ENCODE measurements around the gene PLTP. TPM values are rescaled to one million over a fixed set of nuclear protein-coding genes. Genes with fewer than 3 reads are reported as not detected.

The PLTP gene
- total and polyA plus RNA-seq, 4 donors, result 26.9 to 125 (median 80.7) TPM

DNA sequence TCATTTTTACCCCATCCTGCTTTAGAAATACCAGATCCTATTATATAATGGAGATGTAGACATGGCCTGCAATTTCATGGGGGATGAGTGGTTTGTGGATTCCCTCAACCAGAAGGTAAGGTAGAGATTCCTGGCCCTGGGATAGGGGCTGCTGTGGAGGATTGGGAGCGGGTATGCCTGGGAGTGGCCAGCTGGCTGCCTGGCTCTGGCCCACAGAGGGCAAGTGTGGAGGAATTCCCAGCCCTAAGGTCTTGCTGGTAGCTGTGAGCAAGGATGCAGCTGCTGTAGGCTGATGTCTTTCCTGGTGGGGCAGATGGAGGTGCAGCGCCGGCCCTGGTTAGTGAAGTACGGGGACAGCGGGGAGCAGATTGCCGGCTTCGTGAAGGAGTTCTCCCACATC, 14.3 kb downstream of the PLTP start:
- no peaks in the 10 kb centered on the region for H3K9me3 ChIP-seq (ENCODE audit: control insufficient read depth in 4 of 4, insufficient read depth in 3 of 4, low read length in 3 of 4)
- peaks cover 0 to 2% (median 0%) of the 10 kb centered on the region in 5 donors for H3K4me1 ChIP-seq (ENCODE audit: control insufficient read depth in 5 of 5, insufficient read depth in 5 of 5, low read length in 5 of 5)
- 97% methylated on average over 7 of the region's 7 CpGs for WGBS, 2 donors
- peaks cover 9 to 51% (median 29%) of the 10 kb centered on the region in 4 donors for H3K36me3 ChIP-seq (ENCODE audit: control insufficient read depth in 4 of 4, insufficient read depth in 4 of 4, low read length in 4 of 4)
- no peaks in the 10 kb centered on the region for H3K27me3 ChIP-seq (ENCODE audit: control insufficient read depth in 3 of 3, insufficient read depth in 3 of 3, low read length in 2 of 3)
- no peak for DNase-seq
- ATAC-seq (ENCODE audit: insufficient read depth, low FRiP score), result no peak
- H3K27ac ChIP-seq (ENCODE audit: low read depth in 1 of 2, low read length in 1 of 2), result no peak overlapping the region
- H3K9ac ChIP-seq (ENCODE audit: insufficient read depth in 1 of 2, low read length in 2 of 2), result no peak overlapping the region
- no peak for TF ChIP-seq CTCF (IDR thresholded peaks at IDR 0.05; ENCODE audit: control extremely low read depth, extremely low read depth)
- H3K4me3 ChIP-seq, result no peak overlapping the region

DNA sequence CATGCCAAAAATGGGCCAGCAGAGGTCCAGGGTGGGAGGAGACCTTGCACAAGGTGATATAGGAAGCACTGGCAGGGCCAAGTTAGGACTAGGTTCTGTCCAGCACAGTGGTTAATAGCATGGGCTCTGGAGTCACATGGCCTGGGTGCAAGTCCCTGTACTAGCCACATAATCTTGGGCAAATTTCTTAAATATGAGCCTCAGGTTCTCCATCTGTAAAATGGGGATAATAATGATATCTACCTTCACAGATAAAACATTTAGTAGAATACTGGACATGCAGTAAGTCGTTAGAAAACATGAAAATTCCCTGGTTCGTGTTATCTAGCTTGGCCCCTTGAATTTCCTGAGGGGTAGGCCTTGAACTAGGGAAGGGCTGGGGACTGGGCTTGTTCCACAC, 14.7 kb downstream of the PLTP start:
- no peak for ATAC-seq (ENCODE audit: insufficient read depth, low FRiP score)
- peaks cover 9 to 52% (median 28%) of the 10 kb centered on the region in 4 donors for H3K36me3 ChIP-seq (ENCODE audit: control insufficient read depth in 4 of 4, insufficient read depth in 4 of 4, low read length in 4 of 4)
- no peaks in the 10 kb centered on the region for H3K27me3 ChIP-seq (ENCODE audit: control insufficient read depth in 3 of 3, insufficient read depth in 3 of 3, low read length in 2 of 3)
- peaks cover 0 to 3% (median 0%) of the 10 kb centered on the region in 5 donors for H3K4me1 ChIP-seq (ENCODE audit: control insufficient read depth in 5 of 5, insufficient read depth in 5 of 5, low read length in 5 of 5)
- 86 to 87% methylated on average over 2 of the region's 2 CpGs for WGBS, 2 donors
- H3K27ac ChIP-seq (ENCODE audit: low read depth in 1 of 2, low read length in 1 of 2), result no peak overlapping the region
- no peaks in the 10 kb centered on the region for H3K9me3 ChIP-seq (ENCODE audit: control insufficient read depth in 4 of 4, insufficient read depth in 3 of 4, low read length in 3 of 4)
- DNase-seq, result no peak
- H3K4me3 ChIP-seq, result no peak overlapping the region
- TF ChIP-seq CTCF (IDR thresholded peaks at IDR 0.05; ENCODE audit: control extremely low read depth, extremely low read depth), result no peak
- H3K9ac ChIP-seq (ENCODE audit: insufficient read depth in 1 of 2, low read length in 2 of 2), result no peak overlapping the region

- WGBS, 2 donors, result 93 to 97% methylated on average over 14 of the region's 14 CpGs
- DNase-seq, result no peak
- Histone ChIP-seq H3K4me3 (no peak overlapping the region), H3K9me3 (ENCODE audit: control insufficient read depth in 4 of 4, insufficient read depth in 3 of 4, low read length in 3 of 4) (no peaks in the 10 kb centered on the region), H3K27ac (ENCODE audit: low read depth in 1 of 2, low read length in 1 of 2) (no peak overlapping the region), H3K36me3 (ENCODE audit: control insufficient read depth in 4 of 4, insufficient read depth in 4 of 4, low read length in 4 of 4) (peaks cover 9 to 49% (median 26%) of the 10 kb centered on the region in 4 donors), H3K4me1 (ENCODE audit: control insufficient read depth in 5 of 5, insufficient read depth in 5 of 5, low read length in 5 of 5) (peaks cover 0 to 8% (median 3%) of the 10 kb centered on the region in 5 donors), H3K27me3 (ENCODE audit: control insufficient read depth in 3 of 3, insufficient read depth in 3 of 3, low read length in 2 of 3) (no peaks in the 10 kb centered on the region), H3K9ac (ENCODE audit: insufficient read depth in 1 of 2, low read length in 2 of 2) (no peak overlapping the region)
- no peak for ATAC-seq (ENCODE audit: insufficient read depth, low FRiP score)
- no peak for TF ChIP-seq CTCF (IDR thresholded peaks at IDR 0.05; ENCODE audit: control extremely low read depth, extremely low read depth)
Observed at GRCh38 chr20:45896641-45897161, 15.3 kb downstream of the PLTP start.

DNA sequence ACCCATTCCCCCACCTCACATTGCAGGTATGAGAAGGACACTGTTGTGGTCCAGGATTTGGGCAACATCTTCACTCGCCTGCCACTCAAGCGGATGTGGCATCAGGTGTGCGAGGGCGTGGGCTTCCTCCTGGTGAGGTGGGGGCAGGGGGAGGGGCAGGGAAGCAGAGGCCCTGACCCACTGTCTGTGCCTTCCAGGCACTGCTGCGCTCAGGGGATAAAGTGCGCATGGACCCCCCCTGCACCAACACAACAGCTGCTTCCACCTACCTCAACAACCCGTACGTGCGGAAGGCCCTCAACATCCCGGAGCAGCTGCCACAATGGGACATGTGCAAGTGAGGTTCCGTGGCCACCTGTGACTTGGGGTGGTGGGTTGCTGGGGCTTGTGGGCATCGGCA, 17.2 kb downstream of the PLTP start:
- peaks cover 0 to 13% (median 7%) of the 10 kb centered on the region in 5 donors for H3K4me1 ChIP-seq (ENCODE audit: control insufficient read depth in 5 of 5, insufficient read depth in 5 of 5, low read length in 5 of 5)
- H3K4me3 ChIP-seq, result no peak overlapping the region
- no peak for TF ChIP-seq CTCF (IDR thresholded peaks at IDR 0.05; ENCODE audit: control extremely low read depth, extremely low read depth)
- H3K27ac ChIP-seq (ENCODE audit: low read depth in 1 of 2, low read length in 1 of 2), result no peak overlapping the region
- no peak for ATAC-seq (ENCODE audit: insufficient read depth, low FRiP score)
- no peaks in the 10 kb centered on the region for H3K27me3 ChIP-seq (ENCODE audit: control insufficient read depth in 3 of 3, insufficient read depth in 3 of 3, low read length in 2 of 3)
- peaks cover 9 to 49% (median 22%) of the 10 kb centered on the region in 4 donors for H3K36me3 ChIP-seq (ENCODE audit: control insufficient read depth in 4 of 4, insufficient read depth in 4 of 4, low read length in 4 of 4)
- no peak for DNase-seq
- WGBS, 2 donors, result 76 to 80% methylated on average over 12 of the region's 12 CpGs
- no peaks in the 10 kb centered on the region for H3K9me3 ChIP-seq (ENCODE audit: control insufficient read depth in 4 of 4, insufficient read depth in 3 of 4, low read length in 3 of 4)
- H3K9ac ChIP-seq (ENCODE audit: insufficient read depth in 1 of 2, low read length in 2 of 2), result no peak overlapping the region

Data from lung (tissue), 12 donors.